Left ventricle myocardium inferior (tissue), 1 donor: ENCODE results near the gene FOXB1. TPM values are rescaled to one million over a fixed set of nuclear protein-coding genes. Genes with fewer than 3 reads are reported as not detected.

Experiments used
- DNase-seq: peaks from one replicate; pipeline ENCODE4 v3.0.0-alpha.2; 2020
- H3K27ac ChIP-seq: fragments of 200-600 bp; replicated peaks from 2 replicates; pipeline ENCODE4 v1.8.0; 2021
- H3K27me3 ChIP-seq: fragments of 200-600 bp; 2 replicates; pipeline ENCODE4 v1.8.0; 2021; ENCODE audit warnings: low read depth
- H3K36me3 ChIP-seq: fragments of 200-600 bp; 2 replicates; pipeline ENCODE4 v1.8.0; 2021
- H3K4me1 ChIP-seq: fragments of 200-600 bp; 2 replicates; pipeline ENCODE4 v1.8.0; 2021
- H3K4me3 ChIP-seq: fragments of 200-600 bp; 2 replicates; pipeline ENCODE4 v1.8.0; 2021; ENCODE audit warnings: mild to moderate bottlenecking, moderate library complexity
- H3K9me3 ChIP-seq: fragments of 200-600 bp; replicated peaks from 2 replicates; pipeline ENCODE4 v1.8.0; 2021
- intact Hi-C: fragments of 100-400 bp; cut with micrococcal nuclease; formaldehyde crosslinking; loops from one replicate; pipeline ENCODE4 v1.11.0; 2022
- total RNA-seq: library from RNA; stranded (reverse); fragmentation: NEBNext Ultra II Directional; extraction: Animal tissue kit (Norgen Biotek cat#: 25700); gene quantifications from one replicate; pipeline ENCODE4 v1.2.1, GENCODE V29; 2021
- TF ChIP-seq, protein P1 (sequence below): fragments of 200-600 bp; IDR thresholded peaks from 2 replicates; pipeline ENCODE4 v1.8.0; 2021; ENCODE audit warnings: antibody characterized with exemption, mild to moderate bottlenecking, borderline replicate concordance
- donor health status: DM: no; HTN: yes; CAD: no; lungs with severe emphysema.

FOXB1 gene
- total RNA-seq, 1 donor from 2014 or later, result not detected

DNA sequence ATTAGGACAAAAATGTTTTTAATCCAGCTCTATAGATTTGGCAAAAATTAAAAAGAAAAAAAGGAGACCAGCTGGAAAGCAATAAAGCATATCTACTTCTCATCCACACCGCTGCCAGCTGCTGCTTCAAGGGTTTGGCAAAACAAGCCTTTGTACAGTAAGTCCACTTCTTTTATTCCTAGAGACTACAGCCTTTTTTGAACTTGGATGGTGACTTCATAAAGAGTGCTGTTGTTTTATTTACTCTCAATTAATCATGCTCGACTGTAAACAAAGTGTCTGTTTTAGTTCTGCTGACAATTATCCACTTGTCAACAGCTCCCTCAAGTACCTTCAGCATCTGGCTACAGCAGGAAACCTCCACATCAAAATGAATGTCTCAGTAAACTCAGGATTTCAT is 12.3 kb upstream of the FOXB1 start:
- Histone ChIP-seq H3K36me3 (no peaks in the 10 kb centered on the region), H3K27ac (no peak overlapping the region), H3K4me3 (no peak overlapping the region), H3K27me3 (peaks cover 100% of the 10 kb centered on the region), H3K4me1 (peaks cover under 1% of the 10 kb centered on the region), H3K9me3 (no peaks in the 10 kb centered on the region)
- TF ChIP-seq, protein P1, sequence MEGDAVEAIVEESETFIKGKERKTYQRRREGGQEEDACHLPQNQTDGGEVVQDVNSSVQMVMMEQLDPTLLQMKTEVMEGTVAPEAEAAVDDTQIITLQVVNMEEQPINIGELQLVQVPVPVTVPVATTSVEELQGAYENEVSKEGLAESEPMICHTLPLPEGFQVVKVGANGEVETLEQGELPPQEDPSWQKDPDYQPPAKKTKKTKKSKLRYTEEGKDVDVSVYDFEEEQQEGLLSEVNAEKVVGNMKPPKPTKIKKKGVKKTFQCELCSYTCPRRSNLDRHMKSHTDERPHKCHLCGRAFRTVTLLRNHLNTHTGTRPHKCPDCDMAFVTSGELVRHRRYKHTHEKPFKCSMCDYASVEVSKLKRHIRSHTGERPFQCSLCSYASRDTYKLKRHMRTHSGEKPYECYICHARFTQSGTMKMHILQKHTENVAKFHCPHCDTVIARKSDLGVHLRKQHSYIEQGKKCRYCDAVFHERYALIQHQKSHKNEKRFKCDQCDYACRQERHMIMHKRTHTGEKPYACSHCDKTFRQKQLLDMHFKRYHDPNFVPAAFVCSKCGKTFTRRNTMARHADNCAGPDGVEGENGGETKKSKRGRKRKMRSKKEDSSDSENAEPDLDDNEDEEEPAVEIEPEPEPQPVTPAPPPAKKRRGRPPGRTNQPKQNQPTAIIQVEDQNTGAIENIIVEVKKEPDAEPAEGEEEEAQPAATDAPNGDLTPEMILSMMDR, result no peak
- no peak for DNase-seq
- intact Hi-C loops, result no loop called here

- H3K27ac ChIP-seq, result no peak overlapping the region
- H3K4me1 ChIP-seq, result peaks cover 8% of the 10 kb centered on the region
- TF ChIP-seq, protein P1, result no peak
- H3K9me3 ChIP-seq, result no peaks in the 10 kb centered on the region
- intact Hi-C loops, result no loop called here
- no peak for DNase-seq
- H3K27me3 ChIP-seq, result peaks cover 100% of the 10 kb centered on the region
- no peak overlapping the region for H3K4me3 ChIP-seq
- H3K36me3 ChIP-seq, result no peaks in the 10 kb centered on the region
These were observed 10.9 kb upstream of the FOXB1 start for GRCh38 chr15:59993041-59993750.

DNA sequence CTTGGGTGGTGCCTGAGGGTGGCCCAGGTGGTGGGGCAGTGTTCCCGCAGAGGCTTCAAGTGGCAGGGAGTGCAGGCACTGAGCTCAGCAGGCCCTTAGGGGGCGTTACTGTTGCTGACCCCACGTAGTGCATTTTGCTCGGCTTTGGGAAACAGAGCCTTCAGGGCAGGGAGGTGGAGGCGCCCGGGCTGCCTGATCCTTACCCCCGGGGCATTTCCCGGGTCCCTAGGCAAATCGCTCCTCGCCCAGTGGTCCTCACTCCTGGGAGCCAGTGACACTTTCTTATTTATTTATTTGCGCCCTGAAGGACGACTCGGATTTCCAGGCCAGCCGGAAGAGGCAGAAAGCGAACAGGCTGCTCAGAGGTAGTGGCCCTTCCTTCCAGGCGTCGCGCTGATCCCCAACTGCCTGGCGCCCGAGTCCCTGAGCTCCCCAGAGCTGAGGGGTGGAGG is 10.1 kb upstream of the FOXB1 start:
- H3K36me3 ChIP-seq, result no peaks in the 10 kb centered on the region
- H3K4me1 ChIP-seq, result peaks cover 8% of the 10 kb centered on the region
- TF ChIP-seq, protein P1, result no peak
- DNase-seq, result no peak
- no peaks in the 10 kb centered on the region for H3K9me3 ChIP-seq
- intact Hi-C loops, result no loop called here
- peaks cover 100% of the 10 kb centered on the region for H3K27me3 ChIP-seq
- H3K4me3 ChIP-seq, result no peak overlapping the region
- no peak overlapping the region for H3K27ac ChIP-seq

- Histone ChIP-seq H3K27ac (no peak overlapping the region), H3K36me3 (no peaks in the 10 kb centered on the region), H3K27me3 (peaks cover 100% of the 10 kb centered on the region), H3K4me3 (no peak overlapping the region), H3K4me1 (peaks cover 8% of the 10 kb centered on the region), H3K9me3 (no peaks in the 10 kb centered on the region)
- intact Hi-C loops, result no loop called here
- TF ChIP-seq, protein P1, result no peak
- DNase-seq, result no peak
These were observed 9.6 kb upstream of the FOXB1 start for GRCh38 chr15:59994526-59994887.

DNA sequence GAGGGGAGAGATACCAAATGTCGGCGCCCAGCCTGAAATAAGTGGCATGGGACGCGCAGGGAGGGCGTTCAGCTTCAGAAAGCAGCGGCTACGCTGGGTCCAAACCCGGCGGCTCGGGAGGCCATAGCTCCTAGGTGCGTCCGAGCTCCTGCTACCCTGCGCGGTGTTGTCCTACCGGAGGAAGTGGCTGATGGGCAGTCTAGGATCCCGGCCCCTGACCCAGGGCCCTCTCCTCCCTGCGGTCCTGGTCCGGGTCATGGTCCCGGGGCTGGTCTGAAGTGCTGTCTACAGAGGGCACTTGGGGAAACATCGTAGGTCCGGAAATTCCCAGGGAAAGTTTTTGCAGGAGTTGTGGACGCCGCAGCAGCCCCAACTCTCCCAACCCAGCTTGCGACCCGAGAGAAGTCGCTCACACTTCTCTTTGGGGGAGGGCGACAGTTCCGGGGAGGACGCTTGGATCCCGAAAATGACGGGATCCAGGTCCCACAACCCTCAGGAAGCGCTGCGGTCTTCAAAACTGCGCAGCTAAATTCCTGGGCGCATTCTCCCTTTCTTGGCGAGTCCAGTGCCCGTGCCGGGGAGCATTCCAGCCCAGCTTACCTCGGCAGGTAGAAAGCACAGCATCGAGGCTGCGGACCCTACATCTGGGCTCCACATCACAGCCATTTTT is 9.1 kb upstream of the FOXB1 start:
- no peak for DNase-seq
- peaks cover 100% of the 10 kb centered on the region for H3K27me3 ChIP-seq
- H3K36me3 ChIP-seq, result no peaks in the 10 kb centered on the region
- H3K4me3 ChIP-seq, result no peak overlapping the region
- H3K27ac ChIP-seq, result no peak overlapping the region
- peaks cover 8% of the 10 kb centered on the region for H3K4me1 ChIP-seq
- TF ChIP-seq, protein P1, result no peak
- intact Hi-C loops, result no loop called here
- no peaks in the 10 kb centered on the region for H3K9me3 ChIP-seq
